HG03460 (cell line): ENCODE data around the gene PPP1R37.
"Not testable (repeated sequence)": the region's sequence is repeated elsewhere in the genome, so short reads cannot be mapped to it uniquely, and the experiment has no call there.

Source experiments
- ATAC-seq: cut with Tn5 transposase; IDR thresholded peaks from one replicate; pipeline ENCODE4 v1.9.1; 2021; ENCODE audit not compliant: unreplicated experiment

Gene PPP1R37

GRCh38 chr19:45094707-45095106 is 1.7 kb downstream of the PPP1R37 start:
- no peak for ATAC-seq

DNA sequence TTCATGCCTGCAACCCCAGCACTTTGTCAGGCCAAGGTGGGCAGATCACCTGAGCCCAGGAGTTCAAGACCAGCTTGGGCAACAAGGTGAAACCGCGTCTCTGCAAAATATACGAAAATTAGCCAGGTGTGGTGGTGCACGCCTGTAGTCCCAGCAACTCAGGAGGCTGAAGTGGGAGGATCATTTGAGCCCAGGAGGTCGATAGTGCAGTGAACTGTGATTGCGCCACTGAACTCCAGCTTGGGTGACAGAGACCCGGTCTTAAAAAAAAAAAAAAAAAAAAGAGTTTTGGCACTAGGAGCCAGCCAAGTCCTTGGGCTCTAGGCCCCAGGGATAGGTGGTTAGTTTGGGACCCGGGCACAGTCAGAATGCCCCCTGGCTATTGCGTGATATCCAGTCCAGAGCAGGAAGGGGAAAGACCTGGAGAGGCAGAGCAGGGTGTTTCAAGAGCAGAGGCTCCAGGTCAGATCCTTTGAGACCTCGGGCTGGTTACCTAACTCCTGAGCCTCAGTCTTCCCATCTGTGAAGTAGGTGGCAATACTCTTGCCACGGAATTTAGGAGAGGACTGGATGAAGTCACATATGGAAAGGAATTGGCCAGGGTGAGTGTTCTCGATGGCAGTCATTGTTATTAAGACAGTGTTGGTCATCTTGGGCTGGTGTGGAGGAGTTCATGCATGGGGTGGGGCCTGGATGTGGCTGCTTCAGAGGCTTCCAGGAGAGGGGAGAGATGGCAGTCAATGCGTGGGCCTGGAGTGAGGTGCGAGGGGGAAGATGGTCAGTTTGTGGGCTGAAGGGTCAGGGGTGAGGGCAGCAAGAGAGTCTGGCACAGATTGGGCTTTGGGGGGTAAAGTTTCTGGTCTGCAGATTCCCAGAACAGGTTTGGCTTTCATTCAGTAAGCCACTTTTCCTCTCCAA is 2.8 kb downstream of the PPP1R37 start:
- ATAC-seq, result no peak

DNA sequence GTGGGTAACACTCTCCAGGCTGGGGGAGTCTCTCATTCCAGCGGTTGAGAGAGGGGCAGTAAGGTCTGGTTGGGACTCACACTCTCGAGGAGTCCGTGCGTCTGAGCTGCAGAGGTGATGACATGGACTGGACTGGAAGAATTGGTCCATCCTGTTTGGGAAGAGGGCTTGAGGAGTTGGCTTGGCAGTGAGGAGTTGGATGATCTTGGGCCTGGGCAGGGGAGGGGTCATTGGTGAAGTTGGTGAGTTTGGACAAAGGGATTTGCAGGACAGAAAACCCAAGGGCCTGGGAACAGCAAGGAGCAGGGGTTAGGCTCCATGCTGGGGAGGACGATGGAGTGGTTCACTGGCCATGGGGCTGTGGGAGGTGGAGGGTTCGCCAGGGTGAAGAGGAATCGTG is 3.7 kb downstream of the PPP1R37 start:
- ATAC-seq, result no peak

- ATAC-seq, result no peak
Measured at GRCh38 chr19:45097450-45097775, 4.4 kb downstream of the PPP1R37 start.

DNA sequence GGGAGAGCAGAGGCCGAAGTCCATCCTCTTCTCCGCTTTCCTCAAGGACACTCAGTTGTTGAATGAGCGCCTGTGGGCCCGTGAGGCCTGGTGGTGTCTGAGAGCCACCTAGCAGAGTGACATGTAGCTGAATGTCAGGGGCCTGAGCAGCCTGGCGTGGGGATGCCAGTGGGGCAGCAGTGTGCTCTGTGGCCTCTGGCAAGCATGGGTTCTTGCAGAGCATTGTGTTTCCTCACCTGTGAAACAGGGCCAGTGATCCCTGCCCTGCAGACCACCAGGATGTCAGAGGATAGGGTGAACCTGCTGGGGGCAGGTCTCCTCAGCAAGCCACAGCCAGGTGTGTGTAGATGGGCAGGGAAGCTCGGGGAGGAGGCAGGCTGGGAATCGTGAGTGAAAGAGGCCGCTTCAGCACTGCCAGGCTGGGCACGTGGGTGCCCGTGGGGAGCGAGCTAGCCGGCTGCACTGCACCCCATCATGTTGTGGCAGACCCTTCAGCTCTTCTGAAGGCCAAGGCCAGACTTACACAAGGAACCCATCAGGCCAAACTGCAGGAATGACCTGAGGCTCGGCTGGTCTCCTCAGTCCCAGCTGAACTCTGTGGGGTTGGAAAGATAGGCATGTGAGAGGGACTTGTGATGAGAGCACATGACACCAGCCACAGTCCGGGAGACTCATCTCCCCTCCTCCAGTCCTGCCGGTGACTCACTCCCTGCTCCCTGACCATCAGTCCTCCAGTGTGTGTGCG is 5.0 kb downstream of the PPP1R37 start:
- no peak for ATAC-seq

GRCh38 chr19:45098521-45099466 is 5.8 kb downstream of the PPP1R37 start:
- ATAC-seq, result no peak

- no peak for ATAC-seq
Measured at GRCh38 chr19:45099467-45100191, 6.7 kb downstream of the PPP1R37 start.

DNA sequence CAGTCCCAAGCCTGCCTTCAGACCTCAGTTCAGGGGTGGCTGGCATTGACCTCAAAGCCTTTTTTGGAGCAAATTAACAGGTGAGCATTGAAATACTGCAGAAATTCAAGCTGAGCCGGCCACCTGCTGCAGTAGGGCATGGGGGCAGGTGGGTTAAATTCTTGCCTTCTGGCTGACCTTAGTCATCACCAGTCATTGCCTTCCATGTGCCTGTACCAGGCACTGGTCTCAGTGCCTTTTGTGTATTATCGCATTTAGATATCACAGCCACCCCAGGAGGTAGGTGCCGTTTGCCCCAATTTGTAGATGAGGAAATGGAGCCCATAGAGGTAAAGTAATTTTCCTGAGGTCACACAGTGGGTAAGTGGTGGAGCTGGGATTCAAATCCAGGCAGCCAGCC is 7.2 kb downstream of the PPP1R37 start:
- no peak for ATAC-seq

DNA sequence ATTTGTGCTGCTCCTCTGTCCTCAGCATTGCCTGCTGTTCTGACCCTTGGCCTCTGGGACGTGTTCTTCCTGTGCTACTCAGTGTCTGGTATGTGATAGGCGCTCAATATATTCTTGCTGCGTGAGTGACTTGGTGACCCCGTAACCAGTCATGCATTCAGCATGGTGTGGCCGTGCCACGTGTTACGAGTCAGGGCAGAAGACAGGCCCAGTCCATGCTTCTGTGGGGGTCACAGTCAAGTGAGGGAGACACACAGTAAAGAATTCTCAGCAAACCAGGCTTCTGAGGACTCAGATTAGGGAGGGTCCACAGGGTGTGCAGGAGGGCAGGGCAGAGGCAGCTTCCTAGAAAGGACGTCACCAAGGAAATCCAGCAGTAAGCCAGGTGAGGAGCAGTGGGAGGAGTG is 7.9 kb downstream of the PPP1R37 start:
- no peak for ATAC-seq

DNA sequence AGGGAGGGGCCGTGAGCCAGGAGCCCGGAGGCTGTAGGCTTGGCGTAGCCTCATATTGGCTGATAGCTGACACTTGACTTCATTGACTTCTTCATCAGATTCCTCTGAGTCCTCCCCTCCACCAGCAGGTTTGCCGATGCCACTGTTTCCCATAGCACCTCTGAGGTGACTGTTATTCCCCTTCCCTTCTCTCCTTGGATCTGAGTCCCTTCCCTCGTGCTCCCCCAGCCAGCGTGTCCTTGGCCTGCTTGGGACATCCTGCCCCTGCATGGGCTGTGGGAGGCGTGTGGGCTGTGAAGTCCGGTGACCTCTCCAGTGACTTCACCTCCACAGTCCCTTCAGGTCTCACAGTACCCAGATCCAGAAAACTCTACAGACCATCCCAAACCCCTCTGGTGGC is 8.8 kb downstream of the PPP1R37 start:
- ATAC-seq, result no peak

GRCh38 chr19:45102481-45102880 is 9.5 kb downstream of the PPP1R37 start:
- no peak for ATAC-seq

DNA sequence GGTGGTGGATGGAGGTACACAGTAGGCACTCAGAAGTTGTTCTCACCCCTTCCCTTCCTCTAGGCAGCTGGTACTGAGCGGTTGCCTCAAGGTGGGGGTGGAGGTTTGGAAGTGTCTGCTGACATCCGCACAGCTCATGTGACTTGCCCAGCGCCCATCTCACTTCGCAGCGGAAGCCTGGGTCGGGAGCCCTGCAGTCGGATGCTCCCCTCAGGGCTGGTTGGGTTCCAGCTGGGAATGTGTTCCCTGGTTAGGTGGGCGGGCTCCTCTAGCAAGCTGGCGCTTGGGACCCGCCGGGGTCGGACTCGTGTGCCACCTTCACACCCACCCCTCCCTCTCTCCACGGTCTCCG is 10.2 kb downstream of the PPP1R37 start:
- no peak for ATAC-seq

DNA sequence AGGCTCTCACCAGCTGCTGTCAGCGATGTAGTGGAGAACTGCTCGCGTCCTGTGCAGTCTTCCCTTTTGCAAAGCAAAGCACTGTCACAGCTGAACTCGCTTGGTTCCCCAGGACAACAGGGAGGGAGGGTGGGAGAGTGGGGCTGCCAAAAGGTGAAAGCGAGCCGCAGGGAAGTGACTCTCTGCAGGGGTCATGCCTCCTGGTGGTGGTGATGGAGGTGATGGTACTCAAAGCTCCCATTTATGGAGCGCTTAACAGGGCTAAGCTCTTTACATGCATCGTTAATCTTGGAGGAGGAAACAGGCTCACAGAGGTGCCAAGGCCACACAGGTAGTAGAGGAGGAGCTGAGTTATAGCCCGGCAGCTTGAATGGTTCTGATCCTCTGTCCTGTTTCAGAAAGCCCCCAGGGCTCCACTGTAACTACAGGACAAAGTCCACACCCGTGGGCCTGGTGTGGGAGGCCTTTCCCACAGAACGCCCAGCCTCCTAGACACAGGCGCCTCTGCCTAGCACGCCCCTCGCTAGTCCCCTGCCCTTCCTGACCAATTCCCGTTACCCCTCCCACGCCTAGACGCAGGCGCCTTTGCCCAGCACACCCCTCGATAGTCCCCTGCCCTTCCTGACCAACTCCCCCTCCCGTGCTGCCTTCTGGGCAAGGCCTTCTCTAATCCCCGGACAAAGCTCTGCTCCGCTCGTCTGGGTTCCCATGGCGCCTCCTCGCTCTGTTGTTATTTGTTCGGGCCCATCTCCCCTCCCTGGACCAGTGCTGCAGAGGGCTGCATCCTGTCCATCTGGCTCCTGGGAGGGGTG is 10.7 kb downstream of the PPP1R37 start:
- no peak for ATAC-seq

DNA sequence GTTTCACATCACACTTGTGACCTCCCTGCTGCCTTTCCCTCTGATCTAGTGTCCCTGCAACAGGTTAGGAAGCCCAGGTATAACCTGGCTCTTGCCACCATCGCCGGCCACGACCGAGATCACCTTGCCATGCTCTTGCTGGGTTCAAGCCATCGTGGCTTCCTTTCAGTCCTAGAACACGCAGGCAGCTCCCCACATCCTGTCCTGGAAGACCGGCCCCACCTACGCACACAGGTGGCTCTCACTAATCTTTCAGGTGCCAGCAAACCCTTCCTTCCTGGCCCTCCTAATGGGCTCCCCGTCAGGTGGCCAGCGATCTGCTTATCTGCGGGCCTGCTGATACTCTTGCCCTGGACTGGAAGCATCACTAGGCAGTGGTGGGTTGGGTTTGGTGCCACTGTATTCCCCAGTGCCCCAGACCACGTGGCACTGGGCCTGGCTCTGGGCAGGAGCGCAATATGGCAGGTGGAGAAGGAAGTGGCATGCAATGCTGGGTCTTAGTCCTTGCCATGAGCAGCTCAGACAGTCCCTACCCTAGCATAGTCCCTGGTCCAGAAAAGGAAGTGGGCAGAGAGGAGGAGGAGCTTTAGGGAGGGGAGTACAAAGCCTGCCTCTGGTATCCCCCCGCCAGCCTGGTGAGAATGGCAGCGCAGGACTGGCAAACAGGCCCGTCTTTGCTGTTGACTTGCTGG is 11.8 kb downstream of the PPP1R37 start:
- ATAC-seq, result no peak

DNA sequence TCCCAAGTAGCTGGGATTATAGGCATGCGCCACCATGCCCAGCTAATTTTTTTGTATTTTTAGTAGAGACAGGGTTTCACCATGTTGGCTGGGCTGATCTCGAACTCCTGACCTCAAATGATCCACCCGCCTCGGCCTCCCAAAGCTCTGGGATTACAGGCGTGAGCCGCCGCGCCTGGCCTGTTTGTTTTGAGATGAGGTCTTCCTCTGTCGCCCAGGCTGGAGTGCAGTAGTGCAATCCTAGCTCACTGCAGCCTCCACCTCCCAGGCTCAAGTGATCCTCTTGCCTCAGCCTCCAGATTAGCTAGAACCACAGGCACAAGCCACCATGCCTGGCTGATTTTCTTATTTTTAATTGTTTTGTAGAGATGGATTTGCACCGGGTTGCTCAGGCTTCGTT is 13.4 kb downstream of the PPP1R37 start:
- ATAC-seq, result not testable (repeated sequence)

GRCh38 chr19:45107621-45108150 is 14.7 kb downstream of the PPP1R37 start:
- ATAC-seq, result no peak

GRCh38 chr19:45110851-45111266 is 17.9 kb downstream of the PPP1R37 start:
- no peak for ATAC-seq

DNA sequence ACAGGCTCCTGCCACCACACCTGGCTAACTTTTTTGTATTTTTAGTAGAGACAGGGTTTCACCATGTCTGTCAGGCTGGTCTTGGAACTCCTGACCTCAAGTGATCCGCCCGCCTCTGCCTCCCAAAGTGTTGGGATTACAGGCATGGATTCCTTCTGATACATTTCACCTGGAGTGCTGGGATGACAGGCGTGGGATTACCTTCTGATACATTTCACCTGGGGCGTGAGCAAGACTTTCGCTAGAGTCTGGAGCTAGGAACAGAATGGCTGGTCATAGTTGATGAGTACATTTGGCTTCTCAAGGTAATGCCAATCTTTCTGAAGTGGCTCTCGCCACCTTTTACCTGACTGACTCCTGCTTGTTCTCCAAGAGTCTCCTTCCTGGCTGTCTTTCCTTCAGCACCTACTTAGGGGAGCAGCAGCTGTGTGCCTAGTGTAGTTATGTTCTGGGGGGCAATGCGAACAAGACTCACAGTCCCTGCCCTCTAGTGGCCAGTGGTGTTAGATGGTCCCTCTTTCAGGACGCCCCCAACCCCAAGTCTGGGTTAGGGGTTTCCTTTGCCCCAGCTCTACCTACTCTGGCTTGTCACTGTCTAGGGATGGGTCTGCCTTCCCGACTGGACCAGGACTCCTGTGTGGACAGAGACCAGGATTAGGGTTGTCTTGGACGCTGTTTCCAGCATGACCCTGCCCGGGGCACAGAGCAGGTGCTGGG is 19.3 kb downstream of the PPP1R37 start:
- no peak for ATAC-seq
